Chondrocyte (in vitro differentiated cells): ENCODE results near the gene LCE1C. TPM values are rescaled to one million over a fixed set of nuclear protein-coding genes. Genes with fewer than 3 reads are reported as not detected.

Experiments used
- DNase-seq: peaks from one replicate; pipeline ENCODE4 v3.0.0; 2021; ENCODE audit warnings: mixed read lengths, low spot score
- H3K27ac Mint-ChIP-seq: one replicate; pipeline ENCODE4 v1.8.0; 2021; ENCODE audit warnings: mild to moderate bottlenecking, moderate library complexity, mixed read lengths; ENCODE audit not compliant: unreplicated experiment
- H3K27me3 Mint-ChIP-seq: 2 replicates; pipeline ENCODE4 v1.8.0; 2021; ENCODE audit warnings: low read depth, mixed read lengths
- H3K36me3 Mint-ChIP-seq: 2 replicates; pipeline ENCODE4 v1.8.0; 2021; ENCODE audit warnings: low read depth, mixed read lengths
- H3K4me1 Mint-ChIP-seq: 2 replicates; pipeline ENCODE4 v1.8.0; 2021; ENCODE audit warnings: low read depth, mild to moderate bottlenecking, mixed read lengths
- H3K4me3 Mint-ChIP-seq: one replicate; pipeline ENCODE4 v1.8.0; 2021; ENCODE audit warnings: mild to moderate bottlenecking, moderate library complexity, mixed read lengths; ENCODE audit not compliant: unreplicated experiment
- H3K9me3 Mint-ChIP-seq: 2 replicates; pipeline ENCODE4 v1.8.0; 2021; ENCODE audit warnings: low read depth, mixed read lengths
- total RNA-seq: library from RNA; stranded (reverse); gene quantifications from 3 replicates; pipeline ENCODE4 v1.2.1, GENCODE V29; 2021
- TF ChIP-seq, protein P1 (sequence below): fragments of 200-600 bp; sonication (generic); IDR thresholded peaks from 2 replicates; pipeline ENCODE4 v1.5.0; 2021; ENCODE audit warnings: antibody characterized with exemption, mild to moderate bottlenecking, moderate library complexity

Gene LCE1C
- total RNA-seq, 1 donor from 2014 or later = not detected

DNA sequence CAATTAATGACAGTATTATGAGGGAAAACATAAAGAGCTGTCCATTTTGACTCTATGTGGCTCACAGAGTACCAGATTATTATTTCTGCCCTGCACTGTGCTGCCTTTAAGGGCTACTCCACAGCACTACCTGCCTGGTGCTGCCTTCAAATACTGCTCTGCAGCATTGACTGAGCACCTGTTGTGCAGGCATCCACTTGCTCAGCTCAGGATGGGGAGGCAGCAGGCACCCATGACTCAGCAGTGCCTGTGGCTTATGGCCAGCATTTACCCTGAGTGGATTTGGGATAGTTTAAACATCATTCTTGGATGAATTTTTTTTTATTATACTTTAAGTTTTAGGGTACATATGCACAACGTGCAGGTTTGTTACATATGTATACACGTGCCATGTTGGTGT lies 49.6 kb downstream of the LCE1C start:
- Mint-ChIP-seq H3K4me3 (no peak overlapping the region), H3K9me3 (peaks cover 41% of the 10 kb centered on the region), H3K27me3 (no peaks in the 10 kb centered on the region), H3K4me1 (no peaks in the 10 kb centered on the region), H3K36me3 (no peaks in the 10 kb centered on the region), H3K27ac (no peak overlapping the region)
- TF ChIP-seq, protein P1, sequence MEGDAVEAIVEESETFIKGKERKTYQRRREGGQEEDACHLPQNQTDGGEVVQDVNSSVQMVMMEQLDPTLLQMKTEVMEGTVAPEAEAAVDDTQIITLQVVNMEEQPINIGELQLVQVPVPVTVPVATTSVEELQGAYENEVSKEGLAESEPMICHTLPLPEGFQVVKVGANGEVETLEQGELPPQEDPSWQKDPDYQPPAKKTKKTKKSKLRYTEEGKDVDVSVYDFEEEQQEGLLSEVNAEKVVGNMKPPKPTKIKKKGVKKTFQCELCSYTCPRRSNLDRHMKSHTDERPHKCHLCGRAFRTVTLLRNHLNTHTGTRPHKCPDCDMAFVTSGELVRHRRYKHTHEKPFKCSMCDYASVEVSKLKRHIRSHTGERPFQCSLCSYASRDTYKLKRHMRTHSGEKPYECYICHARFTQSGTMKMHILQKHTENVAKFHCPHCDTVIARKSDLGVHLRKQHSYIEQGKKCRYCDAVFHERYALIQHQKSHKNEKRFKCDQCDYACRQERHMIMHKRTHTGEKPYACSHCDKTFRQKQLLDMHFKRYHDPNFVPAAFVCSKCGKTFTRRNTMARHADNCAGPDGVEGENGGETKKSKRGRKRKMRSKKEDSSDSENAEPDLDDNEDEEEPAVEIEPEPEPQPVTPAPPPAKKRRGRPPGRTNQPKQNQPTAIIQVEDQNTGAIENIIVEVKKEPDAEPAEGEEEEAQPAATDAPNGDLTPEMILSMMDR = no peak
- DNase-seq = no peak

Other genes with a start within 250 kb of the LCE1C start
- not detected in 3 replicates for gene LCE3E, start 239.9 kb downstream of the LCE1C start, total RNA-seq
- not detected in 3 replicates for gene LCE3D, start 226.1 kb downstream of the LCE1C start, total RNA-seq
- not detected in 3 replicates for gene LCE3C, start 206.4 kb downstream of the LCE1C start, total RNA-seq
- gene LCE3B, start 192.8 kb downstream of the LCE1C start, total RNA-seq = not detected in 3 replicates
- gene LCE3A, start 183.5 kb downstream of the LCE1C start, total RNA-seq = not detected in 3 replicates
- not detected in 3 replicates for gene LCE2D, start 143.3 kb downstream of the LCE1C start, total RNA-seq
- gene LCE2C, start 131.4 kb downstream of the LCE1C start, total RNA-seq = not detected in 3 replicates
- gene LCE2B, start 120.5 kb downstream of the LCE1C start, total RNA-seq = not detected in 3 replicates
- not detected in 3 replicates for gene LCE2A, start 108.3 kb downstream of the LCE1C start, total RNA-seq
- not detected in 3 replicates for gene LCE4A, start 98.5 kb downstream of the LCE1C start, total RNA-seq
- not detected in 3 replicates for gene KPRP, start 48.6 kb downstream of the LCE1C start, total RNA-seq
- not detected in 3 replicates for gene LCE1F, start 31.5 kb downstream of the LCE1C start, total RNA-seq
- gene LCE1E, start 20.4 kb downstream of the LCE1C start, total RNA-seq = not detected in 3 replicates
- gene LCE1D, start 9.9 kb downstream of the LCE1C start, total RNA-seq = not detected in 3 replicates
- not detected in 3 replicates for gene LCE1B, start 5.3 kb upstream of the LCE1C start, total RNA-seq
- gene LCE1A, start 20.8 kb upstream of the LCE1C start, total RNA-seq = not detected in 3 replicates
- gene LCE6A, start 36.2 kb upstream of the LCE1C start, total RNA-seq = not detected in 3 replicates
- not detected in 3 replicates for gene LCE7A, start 53.3 kb upstream of the LCE1C start, total RNA-seq
- not detected in 3 replicates for gene SMCP, start 71.7 kb upstream of the LCE1C start, total RNA-seq
- not detected in 3 replicates for gene IVL, start 101.9 kb upstream of the LCE1C start, total RNA-seq
- gene SPRR5, start 140.6 kb upstream of the LCE1C start, total RNA-seq = not detected in 3 replicates
- gene SPRR4, start 164.0 kb upstream of the LCE1C start, total RNA-seq = not detected in 3 replicates
- gene SPRR1A, start 177.4 kb upstream of the LCE1C start, total RNA-seq = not detected in 3 replicates
- gene SPRR3, start 195.1 kb upstream of the LCE1C start, total RNA-seq = not detected in 3 replicates
- gene SPRR1B, start 224.6 kb upstream of the LCE1C start, total RNA-seq = not detected in 3 replicates
- gene SPRR2D, start 234.5 kb upstream of the LCE1C start, total RNA-seq = not detected in 3 replicates